GM18858 (cell line): Measurements from ENCODE around the gene PEA15.
A peak's percentile ranks its signal among the peaks of the same experiment; 100 is the strongest.

Source experiments
- ATAC-seq: cut with Tn5 transposase; IDR thresholded peaks from one replicate; pipeline ENCODE4 v1.9.1; 2021; ENCODE audit not compliant: unreplicated experiment

The PEA15 gene

DNA sequence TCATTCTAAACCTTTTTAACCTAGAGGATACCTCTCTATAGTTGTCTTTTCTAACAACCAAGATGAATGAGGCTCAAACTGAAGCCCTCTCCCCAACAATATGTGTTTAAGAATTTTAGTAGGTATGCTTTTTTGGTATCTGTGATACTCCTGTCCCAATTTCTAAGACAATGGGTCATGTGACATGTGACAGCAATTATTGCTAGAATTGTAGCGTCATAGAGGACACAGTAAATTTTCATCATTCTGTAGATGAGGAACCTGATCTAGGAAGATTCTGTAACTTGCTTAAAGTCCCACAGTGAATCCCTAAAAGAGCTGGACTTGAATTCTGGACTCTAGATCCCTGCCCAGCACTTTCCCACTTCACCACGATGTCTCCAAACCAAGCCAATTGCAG, 26.5 kb upstream of the PEA15 start:
- no peak for ATAC-seq

DNA sequence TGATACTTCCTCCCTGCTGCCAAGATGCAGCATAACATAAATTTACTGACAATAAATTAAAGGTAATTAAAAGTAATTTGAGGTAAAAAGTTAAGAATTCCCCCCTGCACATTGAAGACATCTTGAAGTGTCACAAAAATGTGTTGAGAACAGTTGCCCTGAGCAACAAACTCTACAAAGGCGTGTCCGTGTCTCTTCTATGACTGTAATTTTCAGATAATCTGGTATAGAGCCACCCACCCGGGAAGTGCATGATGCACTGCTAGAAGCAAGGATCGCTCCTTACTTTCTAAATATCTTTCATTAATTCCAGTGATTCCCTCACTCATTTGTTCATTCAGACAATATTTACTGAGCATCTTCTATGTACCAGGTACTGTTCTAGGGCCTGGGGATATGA, 25.8 kb upstream of the PEA15 start:
- no peak for ATAC-seq

DNA sequence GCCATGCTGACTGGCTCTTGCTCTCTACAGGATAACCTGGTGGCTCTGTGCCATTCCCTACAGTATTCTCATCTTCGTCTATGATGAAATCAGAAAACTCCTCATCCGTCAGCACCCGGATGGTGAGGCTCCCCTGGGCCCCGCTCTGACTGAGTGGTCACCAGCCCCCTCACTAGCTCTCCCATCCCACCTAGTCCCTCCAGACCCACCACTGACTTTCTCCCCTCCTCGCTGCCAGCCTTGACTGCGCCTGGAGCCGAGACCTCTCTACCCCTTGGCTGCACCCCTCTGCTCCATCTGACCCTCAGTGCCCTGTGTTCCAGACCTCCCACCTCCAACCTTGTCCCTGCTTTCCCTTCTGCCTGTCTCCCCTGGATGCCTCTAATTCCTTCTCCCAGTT, 18.9 kb upstream of the PEA15 start:
- no peak for ATAC-seq

DNA sequence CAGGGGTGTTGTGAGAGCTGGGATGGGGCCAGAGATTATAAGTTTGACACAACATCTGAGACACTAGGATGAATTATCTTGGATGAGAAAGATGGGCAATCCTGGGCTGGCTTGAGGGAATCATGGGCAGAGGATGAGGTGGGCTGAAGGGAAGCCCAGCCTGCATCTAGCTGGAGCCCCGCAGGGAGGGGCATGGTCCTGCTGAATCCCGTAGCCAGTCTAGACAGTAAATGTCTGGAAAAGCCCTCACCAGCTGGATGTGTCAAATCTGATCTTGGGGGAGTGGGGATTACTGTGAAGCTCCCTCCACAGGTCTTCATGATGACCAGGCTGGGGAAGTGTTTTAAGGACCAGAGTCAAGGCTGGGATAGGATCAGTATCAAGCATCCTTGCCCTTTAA, 18.5 kb upstream of the PEA15 start:
- ATAC-seq: no peak

DNA sequence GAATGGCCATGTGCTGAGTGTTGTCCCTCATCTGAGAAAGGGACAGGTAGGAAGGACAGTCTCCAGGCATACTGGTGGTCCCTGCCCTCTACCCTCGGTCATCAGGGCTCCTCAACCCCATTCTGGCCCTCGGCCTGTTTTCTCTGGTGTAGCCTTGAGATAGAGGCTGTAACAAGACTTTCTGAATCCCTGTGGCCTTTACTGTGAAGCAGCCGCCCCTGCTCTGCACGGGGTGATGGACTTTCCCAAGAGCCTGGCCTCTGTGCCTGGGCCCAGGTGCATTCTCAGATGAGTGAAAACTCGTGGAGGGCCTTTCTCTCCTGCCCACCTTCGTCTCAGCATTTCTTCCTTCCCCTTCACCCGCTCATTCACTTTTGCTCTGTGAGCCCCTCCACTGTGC, 17.8 kb upstream of the PEA15 start:
- ATAC-seq: no peak

DNA sequence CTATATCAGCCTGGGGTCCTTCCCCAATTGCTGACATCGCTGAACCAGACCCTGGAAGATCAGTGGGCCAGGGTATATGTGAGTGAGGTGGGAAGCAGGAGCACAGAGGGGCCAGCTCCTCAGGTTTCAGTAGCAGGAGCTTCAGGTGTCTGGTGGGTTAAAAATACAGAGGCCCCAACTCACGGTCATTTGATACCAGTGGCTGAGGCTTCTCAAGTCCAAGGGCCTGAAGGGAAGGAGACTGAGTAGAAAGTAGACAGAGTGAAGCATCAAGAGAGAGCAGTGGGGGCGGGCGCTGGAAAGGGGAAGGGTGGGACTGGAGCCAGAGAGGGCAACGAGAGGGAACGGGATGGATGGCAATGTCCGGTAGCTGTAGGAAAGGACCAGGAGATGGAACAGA, 16.8 kb upstream of the PEA15 start:
- ATAC-seq: no peak

DNA sequence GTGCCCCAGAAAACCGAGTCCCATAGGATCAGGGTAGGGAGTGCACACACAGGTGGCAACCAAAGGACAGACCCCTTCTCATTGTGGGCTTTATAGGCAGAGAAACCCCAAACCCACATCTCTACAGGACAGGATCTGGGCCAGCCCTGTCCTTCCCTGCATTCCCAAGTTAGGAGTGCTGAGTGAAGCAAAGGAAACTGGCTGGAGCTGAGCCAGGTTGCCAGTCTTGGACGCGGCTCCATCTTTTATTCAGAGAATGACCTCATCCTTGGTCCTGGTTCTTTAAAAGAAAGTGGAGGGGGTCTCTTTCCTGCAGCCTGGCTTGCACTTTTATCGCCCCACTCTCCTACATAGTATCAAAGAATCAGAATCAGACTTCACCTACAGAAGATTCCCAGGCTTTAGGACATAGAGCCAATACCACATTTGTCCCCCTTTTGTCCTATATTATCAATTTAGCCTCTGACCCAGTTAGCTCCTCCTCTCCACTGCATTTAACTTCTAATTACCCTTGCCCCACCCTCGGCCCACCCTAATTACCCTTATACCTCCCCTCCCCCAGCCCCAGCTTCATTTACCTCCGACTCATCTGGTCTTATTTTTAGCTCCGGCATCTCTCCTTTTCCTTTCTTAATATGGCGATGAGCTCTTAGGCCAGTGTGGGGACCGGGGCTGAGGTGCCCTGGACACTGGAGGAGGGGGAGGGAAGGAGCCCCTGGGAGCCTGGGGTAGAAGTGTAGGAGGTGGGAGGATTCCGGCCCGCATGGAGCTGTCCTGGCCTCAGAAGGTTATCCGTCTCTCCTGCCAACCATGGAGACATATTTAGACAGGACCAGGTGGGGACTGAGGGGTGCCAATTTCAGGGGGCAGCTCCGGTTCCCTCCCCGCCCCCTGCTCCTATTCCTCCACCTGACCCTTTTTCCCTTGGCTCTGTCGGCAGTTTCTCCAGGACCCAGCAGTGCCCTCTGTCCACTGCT, 15.2 kb upstream of the PEA15 start, which contains the start of gene CASQ1:
TSS of gene CASQ1 (plus strand) at position 927 of the 977 bp plus-strand sequence. CDS start 177 bp downstream, outside the sequence.
- no peak for ATAC-seq

DNA sequence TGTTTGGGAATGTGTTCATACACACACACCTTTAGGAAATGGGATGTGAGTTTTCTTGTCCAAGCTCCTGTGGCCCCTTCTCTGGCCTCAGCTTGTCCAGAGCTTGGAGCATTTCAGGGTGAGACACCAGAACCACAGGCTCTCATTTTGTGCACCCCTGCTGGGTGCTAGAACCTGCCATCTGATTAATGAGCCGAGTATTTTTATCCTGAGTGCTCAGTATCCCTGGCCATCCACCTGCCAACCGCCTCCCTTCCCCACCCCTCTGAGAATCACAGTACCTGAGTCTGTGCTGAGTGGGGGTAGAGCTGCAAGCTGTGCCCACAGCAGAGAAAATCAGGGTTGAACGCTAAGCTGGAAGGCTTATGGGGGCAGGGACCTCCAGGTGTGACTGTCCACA, 13.4 kb upstream of the PEA15 start:
- ATAC-seq: no peak

DNA sequence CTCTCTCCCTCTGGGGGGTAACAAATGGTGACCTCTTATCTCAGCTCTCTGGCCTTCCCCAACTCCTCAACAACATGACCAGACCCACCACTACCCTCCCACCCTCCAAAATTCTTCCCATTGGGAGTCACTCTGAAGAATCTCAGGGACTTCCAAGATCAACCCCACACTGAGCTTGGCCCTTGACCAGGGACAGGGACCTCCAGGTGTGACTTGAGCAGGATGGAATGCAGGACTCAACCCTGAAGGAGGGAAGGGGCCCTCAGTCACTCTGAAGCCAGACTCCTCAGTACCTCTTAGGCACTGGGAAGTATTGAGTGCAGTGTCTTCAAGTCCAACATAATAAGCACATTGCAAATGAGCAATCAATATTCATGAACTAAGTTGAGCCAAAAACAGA, 12.9 kb upstream of the PEA15 start:
- no peak for ATAC-seq

DNA sequence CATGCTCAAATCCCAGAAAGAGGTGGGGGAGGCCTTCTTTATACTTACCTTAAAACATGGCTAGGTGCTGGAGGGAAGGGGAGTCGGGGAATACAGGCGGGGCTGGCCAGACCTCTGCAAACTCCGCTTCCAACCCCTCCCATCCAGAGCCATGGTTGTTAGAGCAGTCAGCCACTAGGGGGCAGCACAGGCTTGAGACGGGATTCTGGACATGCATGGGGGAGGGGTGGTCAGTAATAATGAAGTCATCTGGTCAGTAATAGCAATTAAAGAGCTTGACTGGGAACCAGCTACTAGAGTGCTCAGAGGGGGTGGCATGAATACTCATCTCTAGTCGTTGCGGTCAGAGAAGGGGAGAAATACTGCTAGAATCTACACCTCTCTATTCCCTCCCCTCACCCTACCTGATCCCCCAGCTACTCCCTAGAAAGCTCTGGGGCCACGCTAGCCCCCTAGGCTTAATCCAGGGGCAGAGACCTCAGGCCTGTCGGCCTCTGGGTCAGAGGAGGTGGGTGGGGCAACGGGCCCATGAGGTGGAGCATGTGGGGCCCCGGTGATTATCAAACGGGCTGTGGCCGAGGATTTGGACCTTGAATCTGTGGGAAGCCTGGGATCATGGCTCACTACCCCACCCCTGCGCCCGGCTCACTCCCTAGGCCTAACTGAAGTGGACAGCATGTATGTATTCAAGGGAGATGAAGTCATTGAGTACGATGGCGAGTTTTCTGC, 11.9 kb upstream of the PEA15 start:
- ATAC-seq: no peak

DNA sequence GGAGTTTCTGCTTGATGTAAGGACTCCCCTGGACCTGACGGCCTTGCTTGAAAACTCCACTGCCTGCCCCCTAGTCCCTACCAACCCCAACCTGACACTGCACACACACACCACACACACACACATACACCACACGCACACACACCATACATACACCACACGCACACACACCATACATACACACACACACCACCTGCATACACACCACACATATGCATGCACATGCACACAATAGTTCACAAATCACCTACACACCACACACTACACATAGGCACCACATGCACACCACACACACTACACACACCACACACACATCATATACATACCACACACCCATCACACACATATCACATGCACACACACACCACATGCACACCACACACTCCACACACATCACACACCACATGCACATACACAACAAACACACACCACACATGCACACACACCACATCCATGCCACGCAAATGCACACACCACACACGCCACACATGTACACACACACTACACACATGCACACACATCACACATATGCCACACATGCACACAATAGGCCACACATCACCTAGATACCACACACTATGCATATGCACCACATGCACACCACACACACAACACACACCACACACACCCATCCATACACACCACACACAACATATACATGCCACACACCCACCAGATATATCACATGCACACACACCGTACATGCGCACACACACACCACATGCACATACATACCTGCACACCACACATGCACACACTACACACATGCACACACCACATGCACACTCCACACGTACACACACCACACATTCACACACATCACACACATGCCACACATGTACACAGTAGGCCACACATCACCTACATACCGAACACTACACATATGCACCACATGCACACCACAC, 11.1 kb upstream of the PEA15 start:
- ATAC-seq: no peak

DNA sequence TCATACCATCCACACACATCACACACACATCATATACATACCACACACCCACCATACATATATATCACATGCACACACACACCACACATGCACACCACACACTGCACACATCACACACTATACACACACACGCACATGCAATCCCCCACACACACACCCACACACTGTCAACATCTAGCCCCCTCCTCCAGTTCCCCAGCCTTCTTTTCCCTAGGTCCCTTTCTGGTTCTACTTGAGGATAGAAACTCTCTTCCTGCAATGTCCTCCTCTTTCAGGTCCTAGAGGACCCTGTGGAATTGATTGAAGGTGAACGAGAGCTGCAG, 10.5 kb upstream of the PEA15 start:
- ATAC-seq: no peak

DNA sequence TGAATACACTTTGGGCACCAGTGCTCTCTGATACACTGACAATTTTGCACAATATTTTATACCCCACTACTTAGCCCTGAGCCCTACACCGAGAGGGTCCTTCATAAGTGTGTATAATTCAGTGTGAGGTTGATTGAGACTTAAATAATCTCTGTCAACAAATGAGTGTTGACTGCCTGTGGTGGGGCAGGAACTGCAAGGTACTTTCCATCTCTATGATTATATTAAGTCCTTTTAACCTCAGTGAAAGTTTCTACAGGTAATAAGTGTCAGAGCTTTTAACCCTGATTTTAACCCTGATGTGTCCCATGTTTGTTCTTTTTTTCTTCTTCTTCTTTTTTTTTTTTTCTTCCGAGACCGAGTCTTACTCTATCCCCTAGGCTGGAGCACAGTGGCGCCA, 9.0 kb upstream of the PEA15 start:
- ATAC-seq: no peak

DNA sequence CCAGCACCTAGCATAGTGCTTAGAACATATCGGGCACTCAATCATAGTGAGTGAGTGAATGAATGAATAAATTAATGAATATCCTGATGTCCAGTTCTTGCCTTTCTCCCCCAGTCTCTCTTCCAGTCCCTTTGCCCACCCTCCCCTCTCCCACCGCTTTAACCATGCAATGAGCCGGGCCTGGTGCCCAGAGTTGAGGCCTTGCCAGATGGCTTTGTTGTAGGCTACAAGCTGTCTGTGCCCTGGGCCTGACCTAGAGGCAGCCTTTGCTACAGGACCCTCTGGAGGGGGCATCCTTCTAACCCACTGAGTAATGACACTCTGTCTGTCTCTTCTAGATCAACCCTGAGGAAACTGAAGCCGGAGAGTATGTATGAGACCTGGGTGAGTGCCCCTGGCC, 8.0 kb upstream of the PEA15 start:
- no peak for ATAC-seq

DNA sequence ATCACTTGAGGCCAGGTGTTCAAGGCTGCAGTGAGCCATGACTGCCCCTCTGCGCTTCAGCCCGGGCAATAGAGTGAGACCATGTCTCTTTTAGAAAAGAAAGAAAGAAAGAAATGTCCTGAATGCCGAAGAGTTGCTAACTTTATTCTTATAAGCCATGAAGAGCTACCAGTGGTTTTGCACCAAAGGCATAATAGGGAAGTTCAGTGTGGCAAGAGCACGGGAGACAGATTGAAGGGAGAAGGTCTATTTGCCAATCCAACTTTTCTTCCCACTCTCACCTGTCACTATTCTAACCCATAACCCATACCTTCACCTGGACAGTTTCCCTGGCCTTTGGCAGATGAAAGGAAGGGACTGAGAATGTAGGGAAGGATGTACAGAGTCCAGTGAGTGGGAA, 4.4 kb upstream of the PEA15 start:
- ATAC-seq: no peak

DNA sequence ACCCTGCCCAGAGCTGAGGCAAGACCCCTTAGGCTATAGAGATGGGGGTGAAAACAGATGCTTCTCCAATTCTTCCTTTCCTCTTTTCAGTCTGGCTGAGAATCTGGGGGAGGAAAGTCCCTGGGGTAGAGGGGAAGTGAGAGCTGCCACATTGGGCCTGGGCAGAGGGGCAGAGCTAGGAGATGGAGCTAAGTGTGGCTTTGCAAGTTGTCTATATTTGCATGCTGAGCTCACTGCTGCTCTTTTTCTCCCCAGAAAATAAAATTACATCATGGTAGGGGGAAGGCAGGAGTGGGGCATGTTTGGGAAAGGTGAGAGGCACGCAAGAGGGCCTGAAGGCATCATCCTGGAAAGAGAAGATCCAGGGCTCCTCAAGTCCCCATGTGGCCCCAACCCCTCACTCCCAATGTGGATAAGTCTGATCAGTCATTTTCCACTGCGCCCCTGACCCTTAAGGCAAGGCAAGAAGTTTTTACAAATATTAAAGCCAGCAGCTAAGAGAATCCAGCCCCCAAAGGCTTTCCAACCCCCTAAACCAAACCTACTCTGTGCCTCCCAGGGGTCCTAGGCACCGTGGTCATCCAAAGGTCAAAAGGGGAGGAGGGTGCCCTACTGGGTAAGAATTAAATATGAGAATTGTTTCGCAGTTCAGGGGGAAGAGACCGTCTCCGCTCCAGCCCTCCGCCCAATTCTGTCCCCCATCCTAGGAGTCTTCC, 500 bp upstream of the PEA15 start:
- ATAC-seq: peak; percentile 54

DNA sequence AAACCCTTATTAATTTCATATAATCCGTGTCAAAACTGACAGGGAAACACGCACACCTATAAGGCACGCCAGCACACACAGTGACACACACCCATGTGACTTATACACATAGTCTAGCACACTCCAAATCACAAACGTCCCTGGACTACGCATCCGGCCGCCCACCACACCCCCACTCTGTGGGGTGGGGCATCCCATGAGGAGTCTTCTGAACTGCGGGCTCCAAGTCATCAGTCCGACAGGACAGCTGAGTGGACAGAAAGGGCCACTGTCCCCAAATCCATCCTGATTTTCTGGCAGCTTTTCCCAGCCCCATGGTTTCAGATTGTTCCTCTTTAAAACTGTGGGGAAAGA, 829 bp downstream of the PEA15 start:
- no peak for ATAC-seq

DNA sequence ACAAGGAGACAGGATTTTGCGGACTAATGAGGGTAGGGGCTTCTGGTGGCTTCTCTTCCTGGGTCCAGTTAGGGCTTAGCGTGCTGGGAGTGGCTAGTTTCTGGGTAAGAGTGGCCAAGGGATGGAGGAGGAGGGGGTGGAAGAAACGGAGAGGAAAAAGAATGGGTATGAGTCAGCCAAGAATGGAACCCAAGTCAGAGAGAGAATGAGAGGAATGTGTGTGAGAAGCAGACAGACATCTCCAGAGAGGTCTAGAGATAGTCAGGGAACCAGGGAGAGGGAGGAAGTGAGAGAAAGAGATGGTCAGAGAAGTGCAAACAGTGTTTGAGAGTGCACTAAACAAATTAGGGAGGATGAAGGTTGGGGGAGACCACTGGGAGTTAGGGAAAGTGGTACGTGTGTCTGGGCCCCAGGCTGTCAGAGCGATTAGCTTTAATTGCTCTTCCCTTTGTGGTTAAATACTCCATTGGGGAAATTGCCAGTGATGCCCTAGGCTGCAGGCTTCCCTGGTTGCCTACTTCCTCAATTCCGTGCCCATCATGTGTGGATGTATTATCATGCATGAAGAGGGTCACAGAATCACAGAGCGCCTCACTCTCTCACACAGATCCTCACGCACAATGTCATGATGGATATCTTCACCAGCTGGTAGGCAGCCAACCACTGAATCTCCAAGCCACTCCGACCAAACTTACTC, 1.4 kb downstream of the PEA15 start:
- no peak for ATAC-seq

DNA sequence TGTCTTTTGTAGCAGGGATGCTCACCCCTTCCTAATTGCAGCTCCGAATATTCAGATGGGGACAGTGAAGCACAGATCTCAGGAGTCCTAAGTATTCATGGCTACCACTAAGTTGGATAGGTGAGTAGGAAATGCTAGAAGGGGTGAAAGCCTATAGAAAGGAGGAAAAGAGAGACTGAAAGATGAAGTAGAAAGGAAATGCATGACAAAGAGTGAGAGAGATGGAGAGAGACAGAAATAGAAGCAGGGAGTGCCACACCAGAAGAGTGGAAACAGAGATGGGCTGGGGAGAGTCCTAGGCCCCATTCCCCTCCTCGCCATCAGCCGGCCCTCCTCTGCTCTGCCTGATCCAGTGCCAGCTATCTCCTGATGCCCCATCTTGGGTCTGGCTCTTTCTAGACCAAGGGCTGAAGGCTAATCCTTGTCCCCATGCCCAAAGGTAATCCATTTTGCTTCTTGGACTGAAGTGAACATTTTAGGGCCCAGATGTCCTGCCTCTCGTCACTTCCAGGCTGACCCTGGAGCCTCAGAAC, 2.0 kb downstream of the PEA15 start:
- ATAC-seq: no peak
